Endometrial microvascular endothelial cells (primary cell): Measurements from ENCODE around the gene SEMA3A. TPM values are rescaled to one million over a fixed set of nuclear protein-coding genes. Genes with fewer than 3 reads are reported as not detected.

Source experiments
- in situ Hi-C: cut with HindIII; loops from 2 replicates; pipeline ENCODE4 v1.10.0; 2017; ENCODE audit warnings: low sequenced_read_pairs, low pct_unique_long_range_greater_than_20kb; ENCODE audit errors: inconsistent ontology term
- total RNA-seq: library from RNA; depleted of rRNA; stranded (reverse); fragments of >200 nt; gene quantifications from one replicate; pipeline ENCODE4 v1.2.3, GENCODE V29; 2015; ENCODE audit errors: inconsistent ontology term

Gene SEMA3A
- total RNA-seq, 1 donor from 2014 or later = 3.3 TPM

DNA sequence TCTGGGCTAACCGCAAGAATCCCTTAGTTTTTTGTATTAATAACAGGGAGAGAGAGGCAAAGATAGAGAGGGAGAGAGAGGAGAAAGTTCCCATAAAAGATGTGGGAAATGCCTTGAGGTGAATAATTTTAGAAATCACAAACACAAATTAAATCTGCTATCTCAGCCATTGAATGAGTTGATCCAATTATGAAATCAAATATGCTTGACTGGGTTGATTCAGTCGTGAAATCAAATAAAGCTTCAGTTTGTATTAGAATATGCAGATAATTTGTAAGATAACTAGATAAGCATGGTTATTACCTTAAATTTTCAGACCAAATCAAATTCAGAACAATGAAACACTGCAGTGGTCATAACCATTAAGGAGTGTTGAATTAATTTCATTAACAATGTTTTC lies 68.9 kb downstream of the SEMA3A start:
- in situ Hi-C loops = no loop called here

DNA sequence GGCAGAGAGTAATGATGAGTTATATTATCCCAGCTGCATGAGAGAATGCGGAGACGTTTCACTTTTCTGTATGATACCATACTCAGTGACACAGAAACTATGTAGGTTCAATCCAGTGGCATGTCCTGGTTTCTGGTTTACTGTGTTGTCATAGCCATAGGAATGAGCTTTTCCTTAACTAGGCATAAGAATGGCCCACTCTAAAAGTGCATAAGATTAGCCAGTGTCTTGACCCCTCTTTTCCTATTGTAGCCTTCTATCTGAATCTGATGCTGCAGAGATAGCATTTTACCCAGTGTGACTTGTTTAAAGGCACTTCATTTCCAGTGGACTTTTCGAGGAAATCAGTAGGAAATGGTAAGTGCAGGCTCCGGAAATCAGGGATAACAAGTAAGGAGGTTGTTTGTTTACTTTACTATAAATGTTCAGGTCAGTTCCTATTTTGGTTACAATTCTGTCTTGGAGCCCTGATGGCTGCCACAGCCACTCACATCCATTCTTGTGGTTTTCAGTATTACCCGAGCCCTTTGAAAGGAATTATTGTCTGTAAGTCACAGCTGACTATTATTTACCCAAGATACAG lies 70.5 kb downstream of the SEMA3A start:
- in situ Hi-C loops = no loop called here

DNA sequence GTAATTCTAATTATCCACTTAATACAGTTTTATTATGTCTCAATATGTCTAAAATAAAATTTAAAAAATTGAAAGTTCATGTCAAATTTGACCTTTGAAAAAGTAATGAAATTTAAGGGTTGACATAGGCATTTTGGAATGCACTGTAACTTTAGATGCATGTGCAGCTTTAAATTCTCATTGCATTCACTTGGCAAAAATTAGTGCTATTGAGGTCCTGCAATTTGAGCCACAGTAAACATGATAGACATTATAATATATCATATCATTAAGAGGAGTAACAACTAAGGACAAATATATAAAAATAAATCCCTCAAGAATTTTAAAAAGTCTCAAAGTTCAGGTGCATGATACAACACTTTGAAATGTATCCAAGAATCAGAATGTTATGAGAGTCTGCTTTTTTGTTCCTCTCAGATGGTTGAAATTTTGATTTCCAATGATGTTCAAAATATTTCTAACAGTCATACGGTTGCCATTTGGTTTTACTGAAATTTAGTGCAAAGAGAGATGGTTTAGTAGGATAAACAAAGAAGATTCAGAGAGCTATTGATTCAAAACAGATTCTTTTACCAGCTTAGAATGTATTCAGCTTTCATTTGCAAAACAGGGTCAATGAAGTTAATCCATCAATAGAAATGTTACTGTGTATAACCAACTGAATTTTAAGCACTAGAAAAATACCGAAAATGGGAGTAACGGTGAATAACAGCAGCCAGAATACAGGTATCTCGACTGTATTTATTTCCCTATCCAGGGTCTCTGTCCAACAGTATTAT lies 71.8 kb downstream of the SEMA3A start:
- in situ Hi-C loops = no loop called here

DNA sequence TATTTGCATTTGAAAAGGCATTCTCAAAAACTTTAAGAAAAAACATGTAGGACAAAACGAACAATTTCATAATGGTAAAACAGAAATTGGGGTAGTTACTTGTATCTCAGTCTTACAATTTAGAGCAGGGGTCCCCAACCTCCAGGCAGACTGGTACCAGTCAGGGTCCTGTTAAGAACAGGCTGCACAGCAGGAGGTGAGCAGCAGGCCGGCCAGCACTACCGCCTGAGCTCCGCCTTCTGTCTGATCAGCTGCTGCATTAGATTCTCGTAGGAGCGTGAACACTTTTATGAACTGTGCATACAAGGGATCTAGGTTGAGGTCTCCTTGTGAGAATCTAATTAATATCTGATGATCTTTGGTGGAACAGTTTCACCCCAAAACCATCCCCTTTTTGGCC lies 77.3 kb downstream of the SEMA3A start:
- in situ Hi-C loops = no loop called here

DNA sequence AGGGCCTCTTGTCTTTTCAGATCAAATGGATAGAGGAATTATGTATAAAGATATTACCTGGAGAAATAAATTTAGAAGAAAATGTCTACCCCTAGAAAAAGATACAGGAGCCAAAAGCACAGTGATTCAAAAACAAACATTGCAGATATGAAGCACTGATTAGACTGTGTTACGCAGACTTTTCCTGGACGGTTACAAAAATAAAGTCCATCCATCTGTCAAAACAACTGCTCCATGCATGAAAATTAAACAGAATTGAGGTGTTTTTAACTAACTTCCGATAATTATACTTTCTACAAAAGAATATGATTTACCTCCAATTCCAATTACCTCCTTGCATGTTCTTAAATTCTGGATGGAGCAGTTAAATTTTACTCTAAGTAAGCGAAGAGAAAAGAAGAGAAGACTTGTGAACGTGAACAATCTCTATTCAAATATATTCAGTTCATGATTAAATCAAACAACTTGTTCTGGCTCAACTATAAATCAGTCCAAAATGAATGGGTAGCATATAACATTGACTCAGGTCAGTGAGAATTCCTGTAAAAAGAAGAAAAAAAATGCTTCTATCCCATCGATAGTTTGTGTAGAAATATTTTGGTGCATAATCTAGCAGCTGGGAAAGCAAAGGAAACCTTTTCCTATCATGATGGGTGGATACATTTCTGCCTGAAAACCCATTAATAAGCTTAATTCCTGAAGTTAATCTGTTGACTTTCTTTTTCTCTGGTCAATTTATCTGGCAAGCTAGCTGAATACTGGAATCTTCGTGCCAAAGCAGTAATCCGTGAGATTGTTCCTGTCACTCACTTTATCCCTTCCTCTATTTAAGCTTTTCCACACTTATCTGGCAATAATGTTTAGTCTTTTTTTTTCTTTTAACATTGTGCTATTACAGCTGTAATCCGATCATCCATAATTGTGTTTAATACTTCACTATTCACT lies 80.4 kb downstream of the SEMA3A start:
- in situ Hi-C loops = no loop called here

DNA sequence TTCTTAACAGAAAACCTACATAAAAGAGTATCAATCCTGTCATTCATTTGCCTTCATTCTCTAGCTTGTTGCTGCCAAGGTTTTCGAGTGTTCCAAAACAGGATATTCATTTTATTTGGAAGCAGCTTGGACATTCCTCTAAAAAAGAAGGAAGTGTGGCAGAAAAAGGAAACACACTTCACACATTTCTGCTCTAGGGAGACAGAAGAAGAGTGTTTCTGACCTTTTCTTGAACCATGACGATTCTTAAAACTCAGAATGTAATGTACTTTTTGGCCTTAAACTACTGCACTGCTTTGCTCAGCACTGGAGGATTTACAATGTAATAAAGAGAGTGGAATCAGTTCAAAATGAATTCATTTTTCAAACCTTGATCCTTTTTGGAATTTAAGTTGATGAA lies 81.3 kb downstream of the SEMA3A start:
- in situ Hi-C loops = no loop called here

DNA sequence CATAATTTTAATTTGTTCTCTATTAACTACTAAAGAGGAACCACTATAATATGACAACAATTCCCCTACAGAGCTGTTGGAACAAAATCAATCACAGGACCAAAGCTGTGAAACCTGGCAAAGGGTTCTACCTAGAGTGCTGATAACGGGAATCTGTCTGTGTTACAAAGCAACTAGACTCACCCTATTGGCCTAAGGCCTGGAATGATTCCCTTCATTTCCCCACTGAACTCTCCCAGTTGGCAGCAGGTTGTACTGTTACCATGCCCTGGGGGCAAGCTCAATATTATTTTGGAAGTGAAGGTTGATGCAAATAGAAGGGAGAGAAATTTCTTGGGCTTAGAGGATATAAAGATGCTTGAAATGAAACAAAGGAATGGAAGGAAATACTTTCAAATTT lies 81.8 kb downstream of the SEMA3A start:
- in situ Hi-C loops = no loop called here

DNA sequence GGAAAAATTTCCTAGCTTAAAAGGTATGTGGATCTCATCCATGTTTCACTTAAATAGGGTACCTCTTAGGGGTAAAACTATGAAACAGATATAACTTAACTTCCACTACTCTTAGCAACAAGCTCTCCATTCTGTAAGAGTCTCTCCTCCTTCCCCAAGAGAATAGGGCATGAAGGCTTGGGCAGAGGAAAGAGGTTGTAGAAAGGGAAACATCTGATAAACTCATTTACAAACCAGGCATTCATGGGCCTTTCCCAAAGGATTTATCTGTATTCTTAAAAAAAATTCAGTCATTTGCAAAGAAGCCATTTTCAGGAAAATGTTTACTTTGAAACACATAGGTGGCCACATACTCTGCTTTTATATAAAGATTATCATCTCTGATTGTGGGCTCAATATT lies 82.7 kb downstream of the SEMA3A start:
- in situ Hi-C loops = no loop called here

DNA sequence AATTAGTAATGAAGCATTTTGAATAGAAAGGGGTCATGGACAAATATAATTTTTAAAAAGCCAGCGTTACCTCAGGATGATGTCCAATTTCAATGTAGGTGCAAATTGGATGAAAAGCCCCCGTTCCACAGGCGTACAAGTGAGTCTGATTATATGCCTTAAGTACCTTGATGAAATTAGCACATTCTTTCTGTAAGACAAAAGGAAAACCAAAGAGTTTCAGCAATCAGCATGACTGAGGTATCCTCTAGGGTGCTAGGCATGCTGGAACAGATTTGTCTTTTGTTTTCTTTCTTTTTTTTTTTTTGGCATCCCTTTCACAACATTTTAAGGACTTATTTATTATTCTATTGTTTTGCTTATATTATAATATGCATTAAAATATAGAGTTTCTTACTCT lies 84.2 kb downstream of the SEMA3A start:
- in situ Hi-C loops = no loop called here

DNA sequence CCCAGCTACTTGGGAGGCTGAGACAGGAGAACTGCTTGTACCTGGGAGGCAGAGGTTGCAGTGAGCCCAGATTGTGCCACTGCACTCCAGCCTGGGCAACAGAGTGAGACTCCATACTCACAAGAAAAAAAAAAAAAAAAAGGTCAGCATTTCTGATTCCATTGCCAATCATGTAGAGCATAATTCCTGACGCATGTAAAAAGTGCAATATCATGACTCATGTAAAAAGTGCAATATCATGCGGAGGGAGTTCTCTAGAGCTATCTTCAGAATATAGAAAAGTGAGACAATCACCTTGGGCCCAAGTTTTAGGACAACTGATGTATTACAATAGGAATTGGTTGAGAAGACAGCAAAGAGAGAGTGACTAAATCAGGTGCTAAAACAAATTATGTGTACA lies 85.8 kb downstream of the SEMA3A start:
- in situ Hi-C loops = no loop called here

DNA sequence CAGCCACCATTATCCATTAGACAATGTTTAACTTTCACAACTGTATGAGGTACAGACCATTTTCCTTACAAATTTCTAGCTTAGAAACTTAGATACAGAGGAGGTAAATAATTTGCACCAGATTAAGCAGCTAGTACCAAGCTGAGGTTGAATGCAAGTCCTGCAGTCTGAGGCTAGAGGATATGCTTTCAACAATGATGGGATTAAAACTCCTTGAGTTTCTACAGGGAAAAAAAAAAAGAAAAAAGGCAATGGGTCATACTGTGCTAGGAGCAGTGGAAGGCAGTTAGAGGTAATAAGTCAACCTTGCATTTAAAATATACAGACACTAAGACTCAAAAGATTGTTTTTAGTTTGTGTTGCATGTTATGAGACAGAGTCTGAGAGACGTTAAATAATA lies 86.5 kb downstream of the SEMA3A start:
- in situ Hi-C loops = no loop called here

DNA sequence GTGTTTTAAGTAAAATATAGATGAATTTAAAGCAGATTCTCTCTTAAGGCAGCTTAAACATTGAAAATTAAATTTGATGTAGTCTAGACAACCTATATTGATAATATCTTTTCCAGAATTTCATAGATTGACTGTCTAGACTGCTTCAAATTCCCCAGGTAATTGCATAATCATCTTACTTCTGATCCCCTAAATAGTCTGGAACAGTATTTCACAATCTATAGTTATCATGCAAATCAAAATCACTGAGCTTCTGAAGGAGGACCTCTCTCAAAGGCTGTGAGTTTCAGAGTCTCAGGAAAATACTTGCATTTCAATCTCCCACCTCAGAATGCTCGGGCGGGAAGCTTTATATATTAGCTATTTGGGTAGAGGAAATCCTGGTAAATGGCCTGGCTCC lies 87.3 kb downstream of the SEMA3A start:
- in situ Hi-C loops = no loop called here

DNA sequence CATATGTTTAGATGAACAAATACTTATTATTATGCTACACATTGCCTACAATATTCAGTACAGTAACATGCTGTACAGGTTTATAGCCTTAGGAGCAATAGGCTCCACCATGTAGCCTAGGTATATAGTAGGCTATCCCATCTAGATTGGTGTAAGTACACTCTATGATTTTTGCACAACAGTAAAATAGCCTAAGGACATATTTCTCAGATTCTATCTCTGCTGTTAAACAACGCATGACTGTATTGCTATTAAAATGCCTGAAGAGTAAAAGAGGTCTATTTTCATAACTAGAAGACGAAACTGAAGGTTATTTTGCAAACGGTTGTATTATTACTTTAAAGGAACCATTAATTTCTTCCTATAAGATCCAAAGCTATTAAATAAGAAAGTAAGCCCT lies 88.3 kb downstream of the SEMA3A start:
- in situ Hi-C loops = no loop called here

DNA sequence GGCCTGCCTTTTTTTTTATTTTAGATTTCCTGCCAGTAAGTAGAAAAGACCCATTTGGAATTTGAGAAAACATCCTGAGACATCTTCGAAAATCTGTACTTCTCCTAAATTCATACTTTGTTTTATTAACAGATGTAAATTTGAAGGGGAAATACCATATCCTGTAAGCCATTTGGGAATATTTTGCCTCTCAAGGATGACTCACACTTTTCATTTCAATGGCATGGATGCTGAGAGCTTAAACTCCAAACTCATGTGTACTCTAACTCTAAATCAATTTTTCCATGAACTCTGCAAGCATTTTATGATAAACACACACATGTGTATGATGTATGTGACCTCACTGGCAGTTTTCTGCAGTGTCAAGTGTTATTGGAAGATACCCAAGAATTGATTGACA lies 89.0 kb downstream of the SEMA3A start:
- in situ Hi-C loops = no loop called here

DNA sequence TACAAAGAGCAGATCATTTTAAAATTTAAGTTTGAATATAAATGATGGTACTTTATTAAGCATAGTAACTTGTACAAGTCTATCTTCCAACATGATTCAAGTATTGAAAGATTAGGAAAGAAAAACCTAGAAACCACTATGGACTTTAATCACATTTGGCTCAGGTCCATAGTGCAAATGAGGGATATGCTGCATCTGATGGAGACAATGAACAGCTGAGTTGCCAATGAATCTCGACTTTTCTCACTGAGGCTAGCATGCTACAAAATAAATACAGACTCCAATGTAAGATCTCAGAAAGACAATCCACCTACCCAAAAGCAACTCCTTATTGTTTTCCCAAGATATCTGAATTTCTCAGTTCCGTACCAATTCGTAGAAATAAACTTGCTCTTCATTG lies 89.8 kb downstream of the SEMA3A start:
- in situ Hi-C loops = no loop called here

DNA sequence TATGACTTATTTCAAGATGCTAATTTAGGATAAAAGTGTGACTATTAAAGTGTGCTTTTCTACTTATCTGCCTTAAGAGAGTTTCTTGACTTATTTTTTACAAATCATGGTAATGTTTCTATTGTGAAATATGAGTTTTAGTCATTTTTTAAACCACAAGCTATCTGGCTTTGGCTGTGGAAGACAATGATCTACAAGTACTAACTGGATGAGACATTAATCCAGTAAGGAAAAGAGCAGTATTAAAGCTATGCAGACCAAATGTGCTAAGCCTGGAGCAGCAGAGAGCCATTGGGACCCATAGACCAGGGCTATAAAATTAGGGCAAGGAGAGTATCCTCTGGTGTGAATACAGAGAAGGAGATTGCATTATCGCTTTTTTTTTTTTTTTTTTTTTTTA lies 92.4 kb downstream of the SEMA3A start:
- in situ Hi-C loops = no loop called here

DNA sequence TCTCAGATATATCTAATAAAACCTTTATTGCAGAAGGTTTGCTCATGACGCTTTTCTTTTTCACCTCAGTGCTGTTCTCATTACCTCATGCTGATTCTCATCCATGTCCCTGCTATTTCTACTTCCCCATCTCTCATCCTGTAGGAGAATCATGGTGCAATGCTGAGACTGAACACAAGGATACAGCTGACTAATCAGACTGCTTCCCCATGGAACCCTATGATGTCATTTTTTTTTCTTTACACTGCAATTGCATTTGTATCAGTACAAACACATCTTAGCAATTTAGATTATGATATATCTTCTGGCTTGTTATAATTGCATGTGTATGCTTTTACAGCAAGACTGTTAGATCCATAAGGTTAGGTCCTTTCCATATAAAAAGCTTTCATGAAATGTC lies 93.7 kb downstream of the SEMA3A start:
- in situ Hi-C loops = no loop called here

DNA sequence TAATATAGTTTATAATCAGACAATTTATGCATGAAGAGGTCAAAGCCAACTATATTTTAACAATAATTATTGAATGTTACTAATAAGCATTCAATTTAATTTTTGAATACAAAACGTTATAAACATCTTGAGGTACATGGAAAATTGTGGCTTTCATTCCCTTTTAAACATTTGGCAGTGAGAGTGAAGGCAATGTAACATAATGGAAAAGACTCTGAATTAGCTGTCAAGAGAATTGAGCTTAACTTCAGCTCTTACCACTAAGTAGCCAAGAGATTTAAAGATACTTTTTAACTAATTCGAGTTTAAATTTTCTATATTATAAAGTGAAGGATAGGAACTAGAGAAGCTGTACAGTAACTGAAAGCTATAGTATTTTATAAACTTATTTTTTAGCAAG lies 98.6 kb downstream of the SEMA3A start:
- in situ Hi-C loops = no loop called here

DNA sequence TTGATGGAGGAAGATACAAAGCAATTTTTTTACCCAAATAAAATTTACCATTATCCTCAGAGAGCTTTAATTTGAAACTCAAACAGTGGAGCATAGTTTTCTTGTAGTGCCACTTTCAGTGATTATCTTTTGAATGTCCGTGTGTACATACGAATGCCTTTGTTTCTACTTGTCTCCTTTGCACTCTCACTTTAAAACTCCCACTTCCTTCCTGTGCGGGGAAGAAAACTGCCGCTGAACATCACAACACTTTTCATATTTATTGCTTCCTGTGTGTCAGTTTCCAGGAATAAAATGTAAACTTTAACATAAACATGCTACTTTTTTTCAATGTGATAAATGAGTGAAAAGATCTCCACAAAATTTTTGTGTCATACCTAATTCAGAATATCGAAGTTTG lies 102.4 kb downstream of the SEMA3A start:
- in situ Hi-C loops = no loop called here

DNA sequence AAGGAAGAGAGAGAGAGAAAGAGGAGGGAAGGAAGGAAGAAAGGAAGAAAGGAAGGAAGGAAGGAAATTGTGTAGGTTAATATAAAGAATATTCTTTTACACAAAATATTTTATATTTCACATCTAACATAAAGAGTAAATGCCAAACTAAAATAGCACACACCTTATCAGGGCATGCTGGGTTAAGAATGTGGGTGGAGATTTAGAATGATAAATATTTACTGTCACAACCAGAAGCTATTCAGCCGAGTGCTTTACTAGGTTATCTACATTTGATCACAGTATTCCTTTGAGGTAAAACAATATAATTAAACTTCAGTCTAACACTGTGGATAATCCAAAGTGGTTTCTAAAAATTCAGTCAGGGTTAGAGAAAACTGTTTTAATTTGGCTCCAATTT lies 103.3 kb downstream of the SEMA3A start:
- in situ Hi-C loops = no loop called here
